IgD-negative memory B cell (primary cell): Measurements from ENCODE around the gene USP16. TPM values are rescaled to one million over a fixed set of nuclear protein-coding genes. Genes with fewer than 3 reads are reported as not detected.
"Not testable (repeated sequence)": the region's sequence is repeated elsewhere in the genome, so short reads cannot be mapped to it uniquely, and the experiment has no call there.

Experiments
- H3K27ac Mint-ChIP-seq, 3 donors: one replicate each; pipeline ENCODE4 v1.8.0; 2020 to 2022; ENCODE audit warnings: mild to moderate bottlenecking in 3 of 3, mixed read lengths in 3 of 3, moderate library complexity in 1 of 3
- H3K27me3 Mint-ChIP-seq: one replicate; pipeline ENCODE4 v1.8.0; 2021; ENCODE audit warnings: mixed read lengths
- H3K36me3 Mint-ChIP-seq: one replicate; pipeline ENCODE4 v1.8.0; 2020; ENCODE audit warnings: mild to moderate bottlenecking, mixed read lengths
- H3K4me1 Mint-ChIP-seq, 3 donors: one replicate each; pipeline ENCODE4 v1.8.0; 2020 to 2022; ENCODE audit warnings: mixed read lengths in 3 of 3, mild to moderate bottlenecking in 1 of 3
- H3K4me3 Mint-ChIP-seq, 4 donors: one replicate each; pipeline ENCODE4 v1.8.0; 2020 to 2022; ENCODE audit warnings: mild to moderate bottlenecking in 4 of 4, mixed read lengths in 4 of 4, moderate library complexity in 3 of 4
- H3K9me3 Mint-ChIP-seq, 3 donors: one replicate each; pipeline ENCODE4 v1.8.0; 2020 to 2021; ENCODE audit warnings: mixed read lengths in 3 of 3, mild to moderate bottlenecking in 1 of 3
- polyA plus RNA-seq: library from polyadenylated mRNA; unstranded; fragments of 300-500 nt; fragmentation: Illumina TruSeq; gene quantifications from one replicate; pipeline ENCODE4 v1.2.3, GENCODE V29; 2021

USP16 gene
- polyA plus RNA-seq, 1 donor from 2014 or later: 25.7 TPM

DNA sequence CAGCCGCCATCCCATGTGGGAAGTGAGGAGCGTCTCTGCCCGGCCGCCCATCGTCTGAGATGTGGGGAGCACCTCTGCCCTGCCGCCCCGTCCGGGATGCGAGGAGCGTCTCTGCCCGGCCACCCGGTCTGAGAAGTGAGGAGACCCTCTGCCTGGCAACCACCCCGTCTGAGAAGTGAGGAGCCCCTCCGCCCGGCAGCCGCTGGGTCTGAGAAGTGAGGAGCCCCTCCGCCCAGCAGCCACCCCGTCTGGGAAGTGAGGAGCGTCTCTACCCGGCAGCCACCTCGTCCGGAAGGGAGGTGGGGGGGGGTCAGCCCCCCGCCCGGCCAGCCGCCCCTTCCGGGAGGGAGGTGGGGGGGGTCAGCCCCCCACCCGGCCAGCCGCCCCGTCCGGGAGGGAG is 13.2 kb upstream of the USP16 start:
- not testable (repeated sequence) for H3K27ac Mint-ChIP-seq, H3K4me1 Mint-ChIP-seq, H3K9me3 Mint-ChIP-seq, H3K27me3 Mint-ChIP-seq, H3K36me3 Mint-ChIP-seq, H3K4me3 Mint-ChIP-seq

DNA sequence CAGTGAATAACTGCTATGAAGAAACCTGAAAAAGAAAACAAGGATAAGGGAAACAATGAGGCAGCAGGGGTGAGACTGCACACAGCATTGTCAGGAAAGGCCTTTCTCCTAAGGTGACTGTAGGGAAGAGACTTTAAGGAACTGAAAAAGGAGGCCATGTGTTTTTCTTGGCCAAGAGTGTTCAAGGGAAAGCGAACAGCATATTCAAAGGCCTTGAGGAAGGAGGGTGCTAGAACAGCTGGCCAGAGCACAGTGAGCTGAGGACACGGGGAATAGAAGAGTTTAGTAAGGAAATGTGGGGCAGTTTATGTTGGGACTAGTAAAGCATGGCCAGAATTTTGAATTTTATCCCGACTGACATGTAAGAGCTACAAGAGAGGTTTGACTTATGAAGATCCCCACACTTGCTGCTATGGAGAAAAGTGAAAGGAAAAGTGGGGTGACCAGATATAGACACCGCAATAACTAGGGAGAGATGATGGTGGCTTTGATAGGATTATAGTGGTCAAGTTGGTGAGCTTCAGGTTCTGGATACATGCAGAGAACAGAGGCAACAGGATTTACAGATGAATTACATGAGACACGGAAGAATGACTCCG is 6.7 kb upstream of the USP16 start:
- Mint-ChIP-seq H3K36me3 (no peaks in the 10 kb centered on the region), H3K4me3 (peak overlapping the region; percentile 83 to 97 (median 94)), H3K9me3 (no peaks in the 10 kb centered on the region), H3K4me1 (peaks cover 10 to 16% (median 10%) of the 10 kb centered on the region in 3 donors), H3K27me3 (no peaks in the 10 kb centered on the region), H3K27ac (peak overlapping the region; percentile 69 to 92 (median 90))

DNA sequence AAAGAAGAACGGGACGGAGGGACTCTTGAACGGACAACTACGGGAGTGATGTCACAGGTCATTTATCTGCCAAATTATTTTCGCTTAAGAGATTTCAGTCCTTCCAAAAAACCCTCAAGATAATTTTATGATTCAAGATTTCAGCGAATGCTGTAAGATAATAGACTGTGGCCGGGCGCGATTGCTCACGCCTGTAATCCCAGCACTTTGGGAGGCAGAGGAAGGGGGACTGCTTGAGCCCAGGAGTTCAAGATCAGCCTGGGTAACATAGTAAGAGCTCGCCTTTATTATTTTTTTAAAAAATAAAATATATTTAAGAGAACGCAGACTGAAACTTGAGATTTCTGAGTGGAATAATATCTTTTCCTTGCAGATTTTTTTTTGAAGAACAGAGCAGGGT is 5.9 kb upstream of the USP16 start:
- peaks cover 10 to 19% (median 12%) of the 10 kb centered on the region in 3 donors for H3K4me1 Mint-ChIP-seq
- peak overlapping the region; percentile 69 to 98 (median 98) for H3K27ac Mint-ChIP-seq
- H3K4me3 Mint-ChIP-seq: peak overlapping the region; percentile 83 to 97 (median 94)
- no peaks in the 10 kb centered on the region for H3K27me3 Mint-ChIP-seq
- no peaks in the 10 kb centered on the region for H3K36me3 Mint-ChIP-seq
- H3K9me3 Mint-ChIP-seq: no peaks in the 10 kb centered on the region

DNA sequence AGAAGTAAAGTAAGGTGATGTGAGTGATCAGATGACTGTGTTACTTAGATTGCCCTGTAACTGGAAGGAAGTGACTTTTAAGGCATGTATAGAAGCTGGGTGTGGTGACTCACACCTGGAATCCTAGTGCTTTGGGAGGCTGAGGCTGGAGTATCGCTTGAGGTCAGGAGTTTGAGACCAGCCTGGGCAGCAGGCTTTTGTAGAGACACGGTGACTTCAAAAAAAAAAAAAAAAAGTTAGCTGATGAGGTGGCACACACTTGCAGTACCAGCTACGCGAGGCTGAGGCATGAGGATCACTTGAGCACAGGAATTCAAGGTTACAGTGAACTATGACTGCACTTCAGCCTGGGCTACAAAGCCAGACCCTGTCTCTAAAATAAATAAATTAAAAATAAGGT is 2.3 kb upstream of the USP16 start:
- Mint-ChIP-seq H3K4me1 (peaks cover 29 to 36% (median 36%) of the 10 kb centered on the region in 3 donors), H3K27ac (peak overlapping the region in 2 of 3 donors; percentile 69 to 73), H3K27me3 (no peaks in the 10 kb centered on the region), H3K36me3 (peaks cover 3% of the 10 kb centered on the region), H3K4me3 (peak overlapping the region in 2 of 4 donors; percentile 17 to 96), H3K9me3 (no peaks in the 10 kb centered on the region)

DNA sequence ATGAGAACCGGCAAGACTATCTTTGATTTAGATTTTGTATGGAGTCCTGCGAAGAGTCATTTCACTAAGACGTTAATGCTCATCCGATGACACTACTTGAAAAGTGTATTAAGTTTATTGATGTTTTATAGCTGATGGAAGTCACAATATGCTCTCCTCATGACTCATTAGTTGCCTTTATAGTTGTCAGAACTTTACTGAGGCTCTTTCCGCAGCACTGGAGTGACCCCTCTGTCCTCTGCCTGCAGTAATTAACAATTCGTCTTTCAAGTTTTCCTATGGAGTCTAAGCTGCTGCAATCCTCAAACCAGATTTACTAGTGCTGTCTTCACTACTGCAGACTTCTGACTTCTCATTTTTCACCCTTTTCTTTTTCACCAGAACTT is 853 bp downstream of the USP16 start:
- peak overlapping the region; percentile 98 to 99 (median 99) for H3K27ac Mint-ChIP-seq
- no peaks in the 10 kb centered on the region for H3K9me3 Mint-ChIP-seq
- H3K27me3 Mint-ChIP-seq: no peaks in the 10 kb centered on the region
- H3K36me3 Mint-ChIP-seq: peaks cover 3% of the 10 kb centered on the region
- H3K4me3 Mint-ChIP-seq: peak overlapping the region; percentile 96 to 99 (median 96)
- H3K4me1 Mint-ChIP-seq: peaks cover 19 to 30% (median 29%) of the 10 kb centered on the region in 3 donors

DNA sequence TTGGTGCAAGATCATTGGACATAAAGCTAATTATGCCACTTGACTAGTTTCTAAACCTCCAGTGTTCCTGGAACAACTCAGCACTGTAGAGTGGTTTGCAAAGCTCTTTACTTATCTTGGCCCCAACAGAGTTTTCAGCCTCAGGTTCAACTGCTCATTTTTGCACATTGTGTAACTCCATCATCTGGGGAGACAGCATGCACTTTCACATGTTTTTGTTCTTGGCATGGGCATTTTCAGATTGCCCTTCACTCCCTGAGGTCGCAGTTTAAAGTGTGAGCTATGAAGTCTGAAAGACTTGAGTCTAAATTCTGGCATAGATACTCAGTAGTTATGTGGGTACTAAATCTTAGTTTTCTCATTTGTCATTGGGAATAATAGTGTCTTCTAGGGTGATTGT is 5.1 kb downstream of the USP16 start:
- no peak overlapping the region for H3K4me3 Mint-ChIP-seq

GRCh38 chr21:29030909-29031308 is 6.4 kb downstream of the USP16 start:
- Mint-ChIP-seq H3K4me3 (no peak overlapping the region), H3K36me3 (peaks cover 2% of the 10 kb centered on the region), H3K9me3 (no peaks in the 10 kb centered on the region), H3K4me1 (peaks cover 10 to 23% (median 15%) of the 10 kb centered on the region in 3 donors), H3K27me3 (no peaks in the 10 kb centered on the region), H3K27ac (no peak overlapping the region)

More for the DNA sequence above, 5.1 kb downstream of the USP16 start:
- peaks cover 18 to 30% (median 29%) of the 10 kb centered on the region in 3 donors for H3K4me1 Mint-ChIP-seq
- no peaks in the 10 kb centered on the region for H3K9me3 Mint-ChIP-seq
- peaks cover 6% of the 10 kb centered on the region for H3K36me3 Mint-ChIP-seq
- no peak overlapping the region for H3K27ac Mint-ChIP-seq
- no peaks in the 10 kb centered on the region for H3K27me3 Mint-ChIP-seq

GRCh38 chr21:29033301-29033700 is 8.8 kb downstream of the USP16 start:
- peaks cover 5 to 13% (median 6%) of the 10 kb centered on the region in 3 donors for H3K4me1 Mint-ChIP-seq
- no peaks in the 10 kb centered on the region for H3K9me3 Mint-ChIP-seq
- peaks cover 2% of the 10 kb centered on the region for H3K36me3 Mint-ChIP-seq
- no peaks in the 10 kb centered on the region for H3K27me3 Mint-ChIP-seq
- H3K27ac Mint-ChIP-seq: no peak overlapping the region
- no peak overlapping the region for H3K4me3 Mint-ChIP-seq

GRCh38 chr21:29033871-29034270 is 9.4 kb downstream of the USP16 start:
- Mint-ChIP-seq H3K4me1 (peaks cover 5 to 13% (median 6%) of the 10 kb centered on the region in 3 donors), H3K36me3 (peaks cover 2% of the 10 kb centered on the region), H3K9me3 (no peaks in the 10 kb centered on the region), H3K27me3 (no peaks in the 10 kb centered on the region), H3K4me3 (no peak overlapping the region), H3K27ac (no peak overlapping the region)

DNA sequence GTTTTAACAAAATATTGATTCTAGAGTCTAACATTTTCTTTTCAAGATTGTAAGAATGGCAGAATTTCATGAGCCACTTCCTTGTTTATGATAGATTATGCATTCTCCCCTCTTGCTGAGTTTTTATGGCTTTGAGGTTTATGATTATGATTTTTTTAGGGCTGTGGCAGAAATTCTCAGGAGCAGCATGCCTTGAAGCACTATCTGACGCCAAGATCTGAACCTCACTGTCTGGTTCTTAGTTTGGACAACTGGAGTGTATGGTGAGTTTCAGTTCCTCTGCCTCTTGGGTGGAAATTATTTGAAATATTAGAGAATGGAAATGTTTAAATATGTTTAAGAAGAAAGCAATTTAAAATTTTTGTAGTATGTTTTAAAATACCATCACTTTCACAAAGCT is 10.2 kb downstream of the USP16 start:
- H3K4me3 Mint-ChIP-seq: no peak overlapping the region
- H3K4me1 Mint-ChIP-seq: peaks cover 5 to 9% (median 6%) of the 10 kb centered on the region in 3 donors
- no peaks in the 10 kb centered on the region for H3K27me3 Mint-ChIP-seq
- H3K9me3 Mint-ChIP-seq: no peaks in the 10 kb centered on the region
- H3K36me3 Mint-ChIP-seq: peaks cover 2% of the 10 kb centered on the region
- peak overlapping the region in 2 of 3 donors; percentile 5 to 69 for H3K27ac Mint-ChIP-seq

DNA sequence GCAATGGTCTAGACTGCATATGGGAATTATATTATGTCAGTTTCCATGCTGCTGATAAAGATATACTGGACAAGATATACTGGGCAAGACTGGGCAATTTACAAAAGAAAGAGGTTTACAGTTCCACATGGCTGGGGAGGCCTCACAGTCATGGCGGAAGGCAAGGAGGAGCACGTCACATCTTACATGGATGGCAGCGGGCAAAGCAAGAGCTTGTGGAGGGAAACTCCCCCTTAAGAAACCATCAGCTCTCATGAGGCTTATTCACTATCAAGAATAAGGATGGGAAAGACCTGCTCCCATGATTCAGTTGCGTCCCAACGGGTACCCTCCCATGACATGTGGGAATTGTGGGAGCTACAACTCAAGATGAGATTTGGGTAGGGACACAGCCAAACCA is 27.8 kb downstream of the USP16 start:
- no peaks in the 10 kb centered on the region for H3K9me3 Mint-ChIP-seq
- no peak overlapping the region for H3K4me3 Mint-ChIP-seq
- H3K27me3 Mint-ChIP-seq: no peaks in the 10 kb centered on the region
- peaks cover 11% of the 10 kb centered on the region for H3K36me3 Mint-ChIP-seq
- no peak overlapping the region for H3K27ac Mint-ChIP-seq
- peaks cover 0 to 6% (median 4%) of the 10 kb centered on the region in 3 donors for H3K4me1 Mint-ChIP-seq

DNA sequence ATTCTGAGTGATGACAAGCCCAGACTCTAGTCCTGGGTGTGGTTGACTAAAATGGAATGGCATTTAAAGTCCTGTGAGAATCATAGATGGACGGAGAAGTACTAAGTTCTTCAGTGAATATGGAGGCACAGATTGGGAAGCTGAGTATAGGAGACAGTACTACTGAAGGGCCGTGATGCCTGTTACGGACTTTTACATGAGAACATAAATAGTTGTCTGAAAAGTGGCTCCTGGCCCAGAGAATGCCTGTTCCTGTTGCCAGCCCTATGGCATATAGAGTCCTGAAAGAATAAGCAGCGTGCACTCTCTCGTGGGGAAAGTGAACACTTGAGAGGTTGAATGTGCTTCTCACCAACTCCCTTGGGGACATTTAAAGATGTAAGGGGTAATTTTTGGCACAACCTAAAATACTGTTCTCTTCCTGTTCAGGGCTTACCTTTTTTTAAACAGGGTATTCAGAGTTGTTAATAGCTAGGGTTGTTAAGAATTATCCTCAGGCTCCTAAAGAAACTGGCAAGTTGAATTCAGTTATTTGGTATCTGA is 28.6 kb downstream of the USP16 start:
- Mint-ChIP-seq H3K9me3 (no peaks in the 10 kb centered on the region), H3K4me3 (peak overlapping the region in 1 of 4 donors; percentile 35), H3K36me3 (peaks cover 9% of the 10 kb centered on the region), H3K27ac (peak overlapping the region in 1 of 3 donors; percentile 65), H3K27me3 (no peaks in the 10 kb centered on the region), H3K4me1 (peaks cover 0 to 6% (median 3%) of the 10 kb centered on the region in 3 donors)

- Mint-ChIP-seq H3K36me3 (peaks cover 9% of the 10 kb centered on the region), H3K4me3 (no peak overlapping the region), H3K4me1 (peaks cover 0 to 6% (median 3%) of the 10 kb centered on the region in 3 donors), H3K27ac (peak overlapping the region; percentile 54 to 73 (median 65)), H3K9me3 (no peaks in the 10 kb centered on the region), H3K27me3 (no peaks in the 10 kb centered on the region)
Observed at GRCh38 chr21:29053656-29054055, 29.2 kb downstream of the USP16 start.

GRCh38 chr21:29055080-29055479 is 30.6 kb downstream of the USP16 start:
- H3K36me3 Mint-ChIP-seq: peaks cover 7% of the 10 kb centered on the region
- no peaks in the 10 kb centered on the region for H3K9me3 Mint-ChIP-seq
- H3K27ac Mint-ChIP-seq: no peak overlapping the region
- peaks cover 0 to 6% (median 3%) of the 10 kb centered on the region in 3 donors for H3K4me1 Mint-ChIP-seq
- H3K27me3 Mint-ChIP-seq: no peaks in the 10 kb centered on the region
- no peak overlapping the region for H3K4me3 Mint-ChIP-seq

DNA sequence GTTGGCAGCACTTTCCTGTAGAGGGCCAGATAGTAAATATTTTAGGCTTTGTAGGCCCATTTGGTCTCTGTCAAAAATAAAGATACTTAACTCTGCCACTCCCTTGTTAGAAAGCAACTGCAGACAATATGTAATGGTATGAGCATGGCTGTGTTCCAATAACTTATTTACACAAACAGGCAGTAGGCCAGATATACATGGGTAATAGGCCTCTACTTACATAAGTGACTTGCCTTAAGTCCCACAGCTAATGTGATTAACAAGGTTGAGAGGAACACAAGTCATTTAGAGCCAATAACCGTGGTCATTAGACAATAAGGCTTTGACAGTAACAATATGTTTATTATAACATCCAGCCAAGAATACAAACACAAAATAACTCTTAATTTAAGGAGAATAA is 31.5 kb downstream of the USP16 start:
- Mint-ChIP-seq H3K36me3 (peaks cover 7% of the 10 kb centered on the region), H3K27ac (no peak overlapping the region), H3K27me3 (no peaks in the 10 kb centered on the region), H3K4me1 (peaks cover 0 to 6% (median 3%) of the 10 kb centered on the region in 3 donors), H3K4me3 (no peak overlapping the region), H3K9me3 (no peaks in the 10 kb centered on the region)

- Mint-ChIP-seq H3K9me3 (no peaks in the 10 kb centered on the region), H3K4me1 (peaks cover 0 to 6% (median 3%) of the 10 kb centered on the region in 3 donors), H3K27me3 (no peaks in the 10 kb centered on the region), H3K36me3 (peaks cover 7% of the 10 kb centered on the region), H3K27ac (no peak overlapping the region), H3K4me3 (no peak overlapping the region)
Observed at GRCh38 chr21:29056538-29057050, 32.1 kb downstream of the USP16 start.
